ENCODE measurements around the gene FIGNL2. TPM values are rescaled to one million over a fixed set of nuclear protein-coding genes. Genes with fewer than 3 reads are reported as not detected.
A peak's percentile ranks its signal among the peaks of the same experiment; 100 is the strongest.

Gene FIGNL2
- total and polyA plus RNA-seq, 10 donors, result 0.20 to 3.0 (median 1.4) TPM

GRCh38 chr12:51863933-51864832 is 15.7 kb upstream of the FIGNL2 start:
- 14 to 19% (median 18%) methylated on average over 40 to 53 of the region's 53 CpGs for WGBS, 5 donors
- Histone ChIP-seq H3K27ac (no peak overlapping the region), H3K4me3 (peak overlapping the region; percentile 5 to 61 (median 18)), H3K27me3 (replicated peaks in 1 of 7) (peaks cover 0 to 62% (median 23%) of the 10 kb centered on the region in 7 donors), H3K4me1 (peaks cover 12 to 33% (median 25%) of the 10 kb centered on the region in 6 donors), H3K36me3 (no peaks in the 10 kb centered on the region), H3K9me3 (no peaks in the 10 kb centered on the region)
- TF ChIP-seq POLR2AphosphoS5 (IDR thresholded peaks at IDR 0.05), result no peak
- TF ChIP-seq CTCF (IDR thresholded peaks at IDR 0.05 in 8 of 11, conservative IDR thresholded peaks at IDR 0.05 in 3 of 11), result no peak
- no peak for TF ChIP-seq POLR2A (IDR thresholded peaks at IDR 0.05)
- intact Hi-C loops (cut with DNase I; ENCODE audit: low total_unique reads), result no loop called here
- DNase-seq, result peak; percentile 69

GRCh38 chr12:51863363-51863932 is 14.9 kb upstream of the FIGNL2 start:
- TF ChIP-seq CTCF (IDR thresholded peaks at IDR 0.05 in 8 of 11, conservative IDR thresholded peaks at IDR 0.05 in 3 of 11) (no peak), POLR2AphosphoS5 (IDR thresholded peaks at IDR 0.05) (no peak), POLR2A (IDR thresholded peaks at IDR 0.05) (no peak)
- peak overlapping the region in 7 of 8 donors; percentile 9 to 61 (median 22) for H3K4me3 ChIP-seq
- H3K27ac ChIP-seq, result no peak overlapping the region
- WGBS, 5 donors, result 7 to 25% (median 13%) methylated on average over 10 to 17 of the region's 17 CpGs
- peaks cover 7 to 25% (median 17%) of the 10 kb centered on the region in 6 donors for H3K4me1 ChIP-seq
- H3K36me3 ChIP-seq, result no peaks in the 10 kb centered on the region
- no peaks in the 10 kb centered on the region for H3K9me3 ChIP-seq
- H3K27me3 ChIP-seq (replicated peaks in 1 of 7), result peaks cover 0 to 55% (median 15%) of the 10 kb centered on the region in 7 donors
- peak; percentile 72 for DNase-seq
- intact Hi-C loops (cut with DNase I; ENCODE audit: low total_unique reads), result no loop called here

GRCh38 chr12:51862947-51863346 is 14.4 kb upstream of the FIGNL2 start:
- no peaks in the 10 kb centered on the region for H3K9me3 ChIP-seq
- peaks cover 0 to 49% (median 15%) of the 10 kb centered on the region in 7 donors for H3K27me3 ChIP-seq (replicated peaks in 1 of 7)
- H3K4me3 ChIP-seq, result no peak overlapping the region
- TF ChIP-seq CTCF (IDR thresholded peaks at IDR 0.05 in 8 of 11, conservative IDR thresholded peaks at IDR 0.05 in 3 of 11) (no peak), POLR2AphosphoS5 (IDR thresholded peaks at IDR 0.05) (no peak), POLR2A (IDR thresholded peaks at IDR 0.05) (no peak)
- 76 to 87% (median 81%) methylated on average over 4 of the region's 4 CpGs for WGBS, 5 donors
- H3K27ac ChIP-seq, result no peak overlapping the region
- peaks cover 4 to 21% (median 16%) of the 10 kb centered on the region in 6 donors for H3K4me1 ChIP-seq
- no peaks in the 10 kb centered on the region for H3K36me3 ChIP-seq
- intact Hi-C loops (cut with DNase I; ENCODE audit: low total_unique reads), result no loop called here
- DNase-seq, result no peak

DNA sequence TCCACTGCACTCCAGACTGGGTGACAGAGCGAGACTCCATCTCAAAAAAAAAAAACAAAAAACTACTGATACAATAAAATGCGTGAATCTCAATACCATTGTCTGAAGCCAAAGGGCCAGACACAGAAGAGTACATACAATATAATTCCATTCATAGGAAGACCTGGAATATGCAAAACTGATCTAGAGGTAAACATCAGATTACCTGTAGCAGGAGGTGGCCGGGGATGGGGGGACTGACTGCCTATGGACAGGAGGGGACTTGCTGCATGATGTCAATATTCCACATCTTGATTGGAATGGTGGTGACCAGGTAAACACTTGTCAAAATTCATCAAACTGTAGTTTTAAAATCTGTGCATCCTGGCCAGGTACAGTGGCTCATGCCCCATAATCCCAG is 12.5 kb upstream of the FIGNL2 start:
- Histone ChIP-seq H3K4me3 (no peak overlapping the region), H3K27ac (no peak overlapping the region), H3K9me3 (no peaks in the 10 kb centered on the region), H3K4me1 (peaks cover 4 to 21% (median 16%) of the 10 kb centered on the region in 6 donors), H3K36me3 (no peaks in the 10 kb centered on the region), H3K27me3 (replicated peaks in 1 of 7) (peaks cover 0 to 45% (median 15%) of the 10 kb centered on the region in 7 donors)
- intact Hi-C loops (cut with DNase I; ENCODE audit: low total_unique reads), result no loop called here
- WGBS, 5 donors, result 83 to 95% (median 93%) methylated on average over 3 of the region's 3 CpGs
- TF ChIP-seq POLR2A (IDR thresholded peaks at IDR 0.05), result no peak
- TF ChIP-seq CTCF (IDR thresholded peaks at IDR 0.05 in 8 of 11, conservative IDR thresholded peaks at IDR 0.05 in 3 of 11), result no peak
- DNase-seq, result peak; percentile 20

All from spleen (tissue), 11 donors.